Loucy (cell line): ENCODE data around the gene EGFL7.

ENCODE experiments used
- H2AFZ ChIP-seq: fragments of 200-600 bp; sonication (generic); 2 replicates; pipeline ENCODE4 v1.6.0; 2016; ENCODE audit warnings: antibody characterized with exemption, mild to moderate bottlenecking, low read length, moderate library complexity
- H3F3A ChIP-seq: fragments of 200-600 bp; 2 replicates; pipeline ENCODE4 v1.6.0; 2016; ENCODE audit warnings: antibody characterized with exemption, low read depth, mild to moderate bottlenecking
- H3K27me3 ChIP-seq: fragments of 200-600 bp; sonication (generic); 2 replicates; pipeline ENCODE4 v1.6.1; 2014; ENCODE audit warnings: low read length, mild to moderate bottlenecking; ENCODE audit not compliant: insufficient read depth, poor library complexity, severe bottlenecking
- H3K36me3 ChIP-seq: fragments of 200-600 bp; sonication (generic); 2 replicates; pipeline ENCODE4 v1.6.1; 2016; ENCODE audit warnings: low read length; ENCODE audit not compliant: insufficient read depth
- H3K4me1 ChIP-seq: fragments of 200-600 bp; sonication (generic); 2 replicates; pipeline ENCODE4 v1.5.1; 2014; ENCODE audit warnings: low read length, mild to moderate bottlenecking; ENCODE audit not compliant: insufficient read depth, poor library complexity, severe bottlenecking
- H3K4me2 ChIP-seq: fragments of 200-600 bp; sonication (generic); 2 replicates; pipeline ENCODE4 v1.6.0; 2014; ENCODE audit warnings: antibody characterized with exemption, low read length, low read depth, mild to moderate bottlenecking; ENCODE audit not compliant: poor library complexity, severe bottlenecking
- H3K4me3 ChIP-seq: fragments of 200-600 bp; sonication (generic); 2 replicates; pipeline ENCODE4 v1.5.1; 2014; ENCODE audit warnings: low read length, mild to moderate bottlenecking, mixed read lengths; ENCODE audit not compliant: poor library complexity, severe bottlenecking
- H3K79me2 ChIP-seq: fragments of 200-600 bp; sonication (generic); 2 replicates; pipeline ENCODE4 v1.6.1; 2014; ENCODE audit warnings: low read length; ENCODE audit not compliant: insufficient read depth
- H3K9ac ChIP-seq: fragments of 200-600 bp; sonication (generic); 2 replicates; pipeline ENCODE4 v1.6.0; 2014; ENCODE audit warnings: mild to moderate bottlenecking, low read depth, low read length, moderate library complexity; ENCODE audit not compliant: poor library complexity, severe bottlenecking
- H3K9me2 ChIP-seq: fragments of 200-600 bp; sonication (generic); replicated peaks from 2 replicates; pipeline ENCODE4 v1.6.1; 2016; ENCODE audit warnings: low read depth, low read length, mixed read lengths
- H3K9me3 ChIP-seq: fragments of 200-600 bp; sonication (generic); 2 replicates; pipeline ENCODE4 v1.6.1; 2014; ENCODE audit warnings: mild to moderate bottlenecking, antibody characterized with exemption, low read length, low read depth; ENCODE audit not compliant: insufficient read depth
- H4K20me1 ChIP-seq: fragments of 200-600 bp; sonication (generic); 2 replicates; pipeline ENCODE4 v1.6.0; 2014; ENCODE audit warnings: antibody characterized with exemption, low read length, mild to moderate bottlenecking; ENCODE audit not compliant: insufficient read depth, poor library complexity, severe bottlenecking
- CTCF ChIP-seq: fragments of 200-600 bp; sonication (generic); conservative IDR thresholded peaks from 2 replicates; pipeline ENCODE4 v1.5.1; 2014; ENCODE audit warnings: mild to moderate bottlenecking, antibody characterized with exemption, low read length
- EZH2phosphoT487 ChIP-seq: fragments of 200-600 bp; IDR thresholded peaks from 2 replicates; pipeline ENCODE4 v1.6.1; 2018; ENCODE audit warnings: antibody characterized with exemption, mild to moderate bottlenecking, moderate library complexity, borderline replicate concordance

The EGFL7 gene

GRCh38 chr9:136660971-136661550, 1.7 kb upstream of the EGFL7 start:
- Histone ChIP-seq H3F3A (no peaks in the 10 kb centered on the region), H3K27me3 (no peaks in the 10 kb centered on the region), H3K4me3 (no peak overlapping the region), H3K9ac (no peak overlapping the region), H4K20me1 (no peaks in the 10 kb centered on the region), H3K36me3 (no peaks in the 10 kb centered on the region), H3K9me2 (no peaks in the 10 kb centered on the region), H3K4me1 (peaks cover 14% of the 10 kb centered on the region), H3K4me2 (no peak overlapping the region), H3K9me3 (no peaks in the 10 kb centered on the region), H2AFZ (no peak overlapping the region), H3K79me2 (no peaks in the 10 kb centered on the region)
- no peak for TF ChIP-seq CTCF
- TF ChIP-seq EZH2phosphoT487 = no peak

GRCh38 chr9:136661641-136662325, 933 bp upstream of the EGFL7 start:
- Histone ChIP-seq H3K9ac (no peak overlapping the region), H3K4me1 (peaks cover 11% of the 10 kb centered on the region), H3F3A (no peaks in the 10 kb centered on the region), H3K27me3 (no peaks in the 10 kb centered on the region), H3K9me2 (no peaks in the 10 kb centered on the region), H3K4me2 (no peak overlapping the region), H2AFZ (no peak overlapping the region), H3K9me3 (no peaks in the 10 kb centered on the region), H3K4me3 (no peak overlapping the region), H3K79me2 (no peaks in the 10 kb centered on the region), H4K20me1 (no peaks in the 10 kb centered on the region), H3K36me3 (no peaks in the 10 kb centered on the region)
- TF ChIP-seq CTCF = no peak
- no peak for TF ChIP-seq EZH2phosphoT487

- Histone ChIP-seq H3K4me2 (no peak overlapping the region), H3K9me3 (no peaks in the 10 kb centered on the region), H4K20me1 (no peaks in the 10 kb centered on the region), H3F3A (no peaks in the 10 kb centered on the region), H3K9ac (no peak overlapping the region), H3K9me2 (no peaks in the 10 kb centered on the region), H3K79me2 (no peaks in the 10 kb centered on the region), H3K27me3 (no peaks in the 10 kb centered on the region), H3K4me3 (no peak overlapping the region), H3K4me1 (peaks cover 11% of the 10 kb centered on the region), H3K36me3 (no peaks in the 10 kb centered on the region), H2AFZ (no peak overlapping the region)
- TF ChIP-seq CTCF = no peak
- no peak for TF ChIP-seq EZH2phosphoT487
Measured at GRCh38 chr9:136662326-136662655, 425 bp upstream of the EGFL7 start.
